ENCODE measurements around the gene SGPP1.

SGPP1 gene

GRCh38 chr14:63747846-63748245 is 20.0 kb upstream of the SGPP1 start:
- ChIA-PET POLR2A (no interaction called here), CTCF (no interaction called here)
- no peak overlapping the region for H3K4me3 ChIP-seq (ENCODE audit: low read depth, low read length)

More at GRCh38 chr14:63747846-63748245, 20.0 kb upstream of the SGPP1 start:
- no peak for TF ChIP-seq ZNF280C (tag by site-specific recombination; IDR thresholded peaks at IDR 0.05)
- no peak for TF ChIP-seq ZNF488 (tag by site-specific recombination; IDR thresholded peaks at IDR 0.05)
- no peak for TF ChIP-seq ZBTB11 (tag by site-specific recombination; conservative IDR thresholded peaks at IDR 0.05; ENCODE audit: low read depth)
- no peak for TF ChIP-seq ZNF223 (tag by site-specific recombination; IDR thresholded peaks at IDR 0.05)
- no peak for TF ChIP-seq ZNF10 (tag by site-specific recombination; IDR thresholded peaks at IDR 0.05)
- TF ChIP-seq ZEB2 (tag by site-specific recombination; IDR thresholded peaks at IDR 0.05) = no peak
- no peak for TF ChIP-seq ZNF133 (tag by site-specific recombination; IDR thresholded peaks at IDR 0.05)
- no peak for TF ChIP-seq ZBTB21 (tag by site-specific recombination; IDR thresholded peaks at IDR 0.05)
- TF ChIP-seq ZNF202 (tag by site-specific recombination; IDR thresholded peaks at IDR 0.05; ENCODE audit: borderline replicate concordance) = no peak
- TF ChIP-seq ZNF776 (tag by site-specific recombination; IDR thresholded peaks at IDR 0.05; ENCODE audit: borderline replicate concordance) = no peak
- TF ChIP-seq PRDM10 (tag by site-specific recombination; IDR thresholded peaks at IDR 0.05) = no peak
- TF ChIP-seq ZNF132 (tag by site-specific recombination; IDR thresholded peaks at IDR 0.05; ENCODE audit: borderline replicate concordance) = no peak
- no peak for TF ChIP-seq ZNF529 (tag by site-specific recombination; IDR thresholded peaks at IDR 0.05; ENCODE audit: insufficient replicate concordance)
- TF ChIP-seq ZNF146 (tag by site-specific recombination; IDR thresholded peaks at IDR 0.05) = no peak
- no peak for TF ChIP-seq ZNF292 (tag by site-specific recombination; IDR thresholded peaks at IDR 0.05; ENCODE audit: borderline replicate concordance, low read depth)
- no peak for TF ChIP-seq ZNF404 (tag by site-specific recombination; IDR thresholded peaks at IDR 0.05)
- no peak for TF ChIP-seq ZNF155 (tag by site-specific recombination; IDR thresholded peaks at IDR 0.05)
- TF ChIP-seq ZNF639 (tag by site-specific recombination; IDR thresholded peaks at IDR 0.05) = no peak
- TF ChIP-seq ZNF26 (tag by site-specific recombination; IDR thresholded peaks at IDR 0.05) = no peak
- TF ChIP-seq ZNF324 (tag by site-specific recombination; IDR thresholded peaks at IDR 0.05) = no peak
- no peak overlapping the region for H3K27ac ChIP-seq (ENCODE audit: extremely low read depth, low read depth, low read length)
- H3K36me3 ChIP-seq (ENCODE audit: control insufficient read depth in 2 of 2, insufficient read depth in 1 of 2, low read length in 2 of 2) = no peaks in the 10 kb centered on the region
- 0 out of 2 replicates have a peak, but pooled peaks cover 4% of the 10 kb centered on the region for H3K4me1 ChIP-seq (ENCODE audit: control insufficient read depth, insufficient read depth, low read length)
- no peaks in the 10 kb centered on the region for H3K9me3 ChIP-seq (ENCODE audit: control insufficient read depth, insufficient read depth, low read depth, low read length)

All from HEK293 (cell line).